Lower lobe of right lung (tissue), 2 donors: ENCODE results near the gene TIAL1. TPM values are rescaled to one million over a fixed set of nuclear protein-coding genes. Genes with fewer than 3 reads are reported as not detected.

Experiments
- ATAC-seq, 2 donors: fragments of 200-7000 bp; cut with Tn5 transposase; one replicate each; pipeline ENCODE4 v1.9.1; 2020 to 2022; ENCODE audit warnings: mild to moderate bottlenecking in 2 of 2, moderate library complexity in 2 of 2
- DNase-seq: peaks from one replicate; pipeline ENCODE4 v3.0.0-alpha.2; 2020
- H3K27ac ChIP-seq: fragments of 200-600 bp; one replicate; pipeline ENCODE4 v1.8.0; 2022
- H3K27me3 ChIP-seq: fragments of 200-600 bp; one replicate; pipeline ENCODE4 v1.8.0; 2022; ENCODE audit warnings: low read depth
- H3K36me3 ChIP-seq: fragments of 200-600 bp; one replicate; pipeline ENCODE4 v1.8.0; 2022; ENCODE audit warnings: mild to moderate bottlenecking
- H3K4me1 ChIP-seq: fragments of 200-600 bp; one replicate; pipeline ENCODE4 v1.8.0; 2022
- H3K4me3 ChIP-seq: fragments of 200-600 bp; one replicate; pipeline ENCODE4 v1.8.0; 2022; ENCODE audit warnings: mild to moderate bottlenecking
- H3K9me3 ChIP-seq: fragments of 200-600 bp; one replicate; pipeline ENCODE4 v1.8.0; 2022
- intact Hi-C: fragments of 100-400 bp; cut with DNase I; formaldehyde crosslinking; loops from one replicate; pipeline ENCODE4 v1.11.0; 2022
- total RNA-seq: library from RNA; stranded (reverse); fragmentation: NEBNext Ultra II Directional; extraction: Animal tissue kit (Norgen Biotek cat#: 25700); gene quantifications from one replicate; pipeline ENCODE4 v1.2.1, GENCODE V29; 2021
- TF ChIP-seq, protein P1 (sequence below): fragments of 200-600 bp; IDR thresholded peaks from one replicate; pipeline ENCODE4 v1.8.0; 2022; ENCODE audit warnings: antibody characterized with exemption, mild to moderate bottlenecking
- donor health status: DM: no; HTN: yes; CAD: no; lungs with severe emphysema.

TIAL1 gene
- total RNA-seq, 1 donor from 2014 or later = 99.0 TPM

GRCh38 chr10:119550827-119551226, 45.9 kb downstream of the TIAL1 start:
- intact Hi-C loops = no loop called here
- TF ChIP-seq, protein P1, sequence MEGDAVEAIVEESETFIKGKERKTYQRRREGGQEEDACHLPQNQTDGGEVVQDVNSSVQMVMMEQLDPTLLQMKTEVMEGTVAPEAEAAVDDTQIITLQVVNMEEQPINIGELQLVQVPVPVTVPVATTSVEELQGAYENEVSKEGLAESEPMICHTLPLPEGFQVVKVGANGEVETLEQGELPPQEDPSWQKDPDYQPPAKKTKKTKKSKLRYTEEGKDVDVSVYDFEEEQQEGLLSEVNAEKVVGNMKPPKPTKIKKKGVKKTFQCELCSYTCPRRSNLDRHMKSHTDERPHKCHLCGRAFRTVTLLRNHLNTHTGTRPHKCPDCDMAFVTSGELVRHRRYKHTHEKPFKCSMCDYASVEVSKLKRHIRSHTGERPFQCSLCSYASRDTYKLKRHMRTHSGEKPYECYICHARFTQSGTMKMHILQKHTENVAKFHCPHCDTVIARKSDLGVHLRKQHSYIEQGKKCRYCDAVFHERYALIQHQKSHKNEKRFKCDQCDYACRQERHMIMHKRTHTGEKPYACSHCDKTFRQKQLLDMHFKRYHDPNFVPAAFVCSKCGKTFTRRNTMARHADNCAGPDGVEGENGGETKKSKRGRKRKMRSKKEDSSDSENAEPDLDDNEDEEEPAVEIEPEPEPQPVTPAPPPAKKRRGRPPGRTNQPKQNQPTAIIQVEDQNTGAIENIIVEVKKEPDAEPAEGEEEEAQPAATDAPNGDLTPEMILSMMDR = no peak
- DNase-seq = no peak
- Histone ChIP-seq H3K27ac (no peak overlapping the region), H3K4me3 (no peak overlapping the region), H3K27me3 (no peaks in the 10 kb centered on the region), H3K36me3 (no peaks in the 10 kb centered on the region), H3K4me1 (no peaks in the 10 kb centered on the region), H3K9me3 (no peaks in the 10 kb centered on the region)
- no peak for ATAC-seq

- H3K4me1 ChIP-seq = no peaks in the 10 kb centered on the region
- intact Hi-C loops = no loop called here
- TF ChIP-seq, protein P1 = no peak
- DNase-seq (no peak), ATAC-seq (no peak)
- no peaks in the 10 kb centered on the region for H3K36me3 ChIP-seq
- H3K4me3 ChIP-seq = no peak overlapping the region
- H3K9me3 ChIP-seq = no peaks in the 10 kb centered on the region
- no peaks in the 10 kb centered on the region for H3K27me3 ChIP-seq
- no peak overlapping the region for H3K27ac ChIP-seq
Observed at GRCh38 chr10:119549247-119549999, 47.3 kb downstream of the TIAL1 start.

DNA sequence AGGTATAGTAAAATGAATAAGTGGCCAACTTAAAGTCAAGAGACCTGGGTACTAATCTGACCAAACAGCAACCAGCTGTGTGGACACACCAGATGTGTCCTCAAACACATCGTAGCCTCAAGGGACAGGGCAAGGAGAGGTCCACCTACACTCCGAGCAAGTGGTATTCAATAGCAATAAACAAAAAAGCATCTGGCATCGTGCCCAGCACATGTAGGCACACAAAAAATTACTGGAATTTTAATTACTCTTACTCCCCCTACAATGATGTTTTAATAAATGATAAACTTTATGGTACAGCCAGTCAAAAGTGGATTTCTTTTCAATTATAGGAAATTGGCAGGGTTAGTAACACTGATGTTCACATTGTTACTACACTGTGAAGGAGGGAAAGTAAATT, 50.8 kb downstream of the TIAL1 start:
- TF ChIP-seq, protein P1 = no peak
- intact Hi-C loops = no loop called here

DNA sequence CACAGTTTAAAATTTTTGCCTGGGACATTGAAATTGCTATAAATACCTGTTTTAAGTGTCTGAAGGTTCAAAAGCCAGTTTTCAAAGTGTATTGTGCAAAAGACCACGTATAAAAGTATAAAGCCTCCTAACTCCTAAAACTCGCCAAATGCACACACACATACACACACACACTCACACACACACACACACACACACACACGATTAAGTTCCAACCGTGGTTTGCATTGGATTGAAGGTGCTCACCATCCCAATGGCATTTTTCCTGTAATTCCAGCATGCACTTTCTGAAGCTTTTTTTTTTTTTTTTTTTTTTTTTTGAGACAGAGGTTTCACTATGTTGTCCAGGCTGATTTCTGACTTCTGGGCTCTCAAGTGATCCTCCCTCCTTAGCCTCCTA, 51.5 kb downstream of the TIAL1 start:
- Histone ChIP-seq H3K27ac (no peak overlapping the region), H3K4me1 (peaks cover 18% of the 10 kb centered on the region), H3K9me3 (no peaks in the 10 kb centered on the region), H3K4me3 (no peak overlapping the region), H3K27me3 (peaks cover 6% of the 10 kb centered on the region), H3K36me3 (no peaks in the 10 kb centered on the region)
- TF ChIP-seq, protein P1 = no peak
- intact Hi-C loops = no loop called here
- no peak for DNase-seq
- no peak for ATAC-seq

More for the DNA sequence above, 50.8 kb downstream of the TIAL1 start:
- no peaks in the 10 kb centered on the region for H3K9me3 ChIP-seq
- DNase-seq (no peak), ATAC-seq (no peak)
- peaks cover 16% of the 10 kb centered on the region for H3K4me1 ChIP-seq
- H3K27me3 ChIP-seq = peaks cover 6% of the 10 kb centered on the region
- no peak overlapping the region for H3K27ac ChIP-seq
- no peaks in the 10 kb centered on the region for H3K36me3 ChIP-seq
- H3K4me3 ChIP-seq = no peak overlapping the region

DNA sequence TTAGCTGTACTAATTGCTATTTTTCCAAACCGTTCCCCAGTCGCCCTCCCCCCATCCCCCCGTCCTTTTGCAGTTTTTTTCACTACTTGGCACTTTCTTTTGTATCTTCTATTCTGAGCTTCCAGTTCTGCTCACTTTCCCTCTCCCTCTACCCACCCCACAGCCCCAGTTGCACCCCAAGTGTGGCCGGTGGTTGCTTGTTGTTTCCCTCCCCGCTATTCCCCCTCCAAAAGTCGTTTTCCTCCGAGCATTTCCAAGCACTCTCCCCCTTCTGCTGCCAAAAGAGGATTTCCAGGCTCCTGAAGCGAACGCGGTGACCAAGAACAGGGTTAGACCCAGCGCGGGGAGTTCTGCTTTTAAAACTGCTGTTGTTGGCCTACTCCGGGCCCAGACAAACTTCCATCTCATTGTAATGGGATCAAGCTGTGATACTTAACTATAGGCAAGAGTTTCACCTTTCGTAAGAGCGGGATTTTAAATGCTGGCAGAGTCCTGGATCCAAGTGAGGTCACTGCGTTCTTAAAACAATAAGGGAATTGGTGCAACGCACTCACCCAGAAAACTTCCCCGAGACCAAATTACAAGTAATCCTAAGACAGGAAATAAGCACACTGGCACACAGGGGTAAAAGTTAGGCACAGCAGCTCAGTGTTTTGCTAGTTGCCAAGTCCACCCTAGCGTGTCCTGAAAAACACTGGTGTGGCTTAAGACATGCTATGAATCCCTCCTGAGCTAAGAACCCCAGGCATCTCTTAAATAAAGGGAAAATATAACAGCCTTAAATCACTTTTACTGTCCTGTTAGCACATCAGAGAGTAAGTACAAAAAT, 52.7 kb downstream of the TIAL1 start:
- DNase-seq (no peak), ATAC-seq (no peak)
- Histone ChIP-seq H3K36me3 (no peaks in the 10 kb centered on the region), H3K9me3 (no peaks in the 10 kb centered on the region), H3K27me3 (peaks cover 6% of the 10 kb centered on the region), H3K27ac (no peak overlapping the region), H3K4me1 (peaks cover 18% of the 10 kb centered on the region), H3K4me3 (peak overlapping the region; percentile 75)
- intact Hi-C loops = no loop called here
- TF ChIP-seq, protein P1 = no peak
